H9 (cell line): ENCODE measurements around the gene SPEN. TPM values are rescaled to one million over a fixed set of nuclear protein-coding genes. Genes with fewer than 3 reads are reported as not detected.

Experiments used
- DNase-seq: peaks from one replicate; pipeline ENCODE4 v3.0.0-alpha.2; 2017
- H2AFZ ChIP-seq: one replicate; pipeline ENCODE4 v1.6.1; 2013; ENCODE audit warnings: mild to moderate bottlenecking, low read length, control low read depth, moderate library complexity
- H2AK5ac ChIP-seq: 2 replicates; pipeline ENCODE4 v1.6.1; 2013; ENCODE audit warnings: low read length, control low read depth, mixed read lengths; ENCODE audit not compliant: insufficient read length
- H2BK120ac ChIP-seq: one replicate; pipeline ENCODE4 v1.6.1; 2013; ENCODE audit warnings: low read depth, mild to moderate bottlenecking, low read length, control low read depth, inconsistent platforms; ENCODE audit not compliant: poor library complexity, severe bottlenecking
- H2BK12ac ChIP-seq: 2 replicates; pipeline ENCODE4 v1.6.1; 2013; ENCODE audit warnings: low read length, control low read depth, mixed read lengths, low read depth; ENCODE audit not compliant: insufficient read length
- H2BK15ac ChIP-seq: 2 replicates; pipeline ENCODE4 v1.6.1; 2013; ENCODE audit warnings: low read depth, low read length, control low read depth
- H2BK20ac ChIP-seq: one replicate; pipeline ENCODE4 v1.6.1; 2013; ENCODE audit warnings: low read depth, mild to moderate bottlenecking, low read length, control low read depth, inconsistent platforms; ENCODE audit not compliant: poor library complexity, severe bottlenecking
- H2BK5ac ChIP-seq: 2 replicates; pipeline ENCODE4 v1.6.1; 2013; ENCODE audit warnings: low read length, control low read depth, mixed read lengths; ENCODE audit not compliant: insufficient read length
- H3K14ac ChIP-seq: 2 replicates; pipeline ENCODE4 v1.6.1; 2013; ENCODE audit warnings: low read length, control low read depth; ENCODE audit not compliant: insufficient read depth
- H3K18ac ChIP-seq: 2 replicates; pipeline ENCODE4 v1.6.1; 2013; ENCODE audit warnings: low read depth, mild to moderate bottlenecking, mixed read lengths, low read length, control low read depth; ENCODE audit not compliant: insufficient read length
- H3K23ac ChIP-seq: 2 replicates; pipeline ENCODE4 v1.6.1; 2013; ENCODE audit warnings: low read length, control low read depth, mixed read lengths, low read depth; ENCODE audit not compliant: insufficient read length
- H3K23me2 ChIP-seq: 2 replicates; pipeline ENCODE4 v1.6.1; 2013; ENCODE audit warnings: low read depth, mild to moderate bottlenecking, mixed read lengths, low read length, control low read depth; ENCODE audit not compliant: insufficient read length, poor library complexity, severe bottlenecking
- H3K27ac ChIP-seq: 2 replicates; pipeline ENCODE4 v1.5.1; 2013; ENCODE audit warnings: low read length, control low read depth, mixed read lengths, low read depth; ENCODE audit not compliant: insufficient read length
- H3K27me3 ChIP-seq: 2 replicates; pipeline ENCODE4 v1.6.1; 2013; ENCODE audit warnings: low read length, control low read depth, inconsistent platforms; ENCODE audit not compliant: insufficient read depth
- H3K4ac ChIP-seq: 2 replicates; pipeline ENCODE4 v1.6.1; 2013; ENCODE audit warnings: low read depth, mild to moderate bottlenecking, control low read depth, inconsistent platforms, low read length, moderate library complexity
- H3K4me1 ChIP-seq: 2 replicates; pipeline ENCODE4 v1.6.1; 2013; ENCODE audit warnings: low read length, control low read depth, inconsistent platforms; ENCODE audit not compliant: insufficient read depth
- H3K4me2 ChIP-seq: 2 replicates; pipeline ENCODE4 v1.6.1; 2013; ENCODE audit warnings: low read length, control low read depth, mixed read lengths; ENCODE audit not compliant: insufficient read length, insufficient read depth
- H3K56ac ChIP-seq: 2 replicates; pipeline ENCODE4 v1.6.1; 2013; ENCODE audit warnings: low read depth, mild to moderate bottlenecking, mixed read lengths, low read length, control low read depth; ENCODE audit not compliant: insufficient read length
- H3K79me1 ChIP-seq: 2 replicates; pipeline ENCODE4 v1.6.1; 2013; ENCODE audit warnings: low read depth, mild to moderate bottlenecking, moderate library complexity, low read length, control low read depth, inconsistent platforms; ENCODE audit not compliant: insufficient read depth, poor library complexity, severe bottlenecking
- H3K79me2 ChIP-seq: 2 replicates; pipeline ENCODE4 v1.6.1; 2013; ENCODE audit warnings: low read length, control low read depth, inconsistent platforms; ENCODE audit not compliant: insufficient read depth
- H3K9ac ChIP-seq: 2 replicates; pipeline ENCODE4 v1.6.1; 2013; ENCODE audit warnings: low read length, control low read depth, mixed read lengths; ENCODE audit not compliant: insufficient read length; ENCODE audit errors: extremely low read depth
- H3K9me3 ChIP-seq: one replicate; pipeline ENCODE4 v1.6.1; 2013; ENCODE audit warnings: low read depth, low read length, inconsistent platforms; ENCODE audit not compliant: control insufficient read depth
- H3T11ph ChIP-seq: one replicate; pipeline ENCODE4 v1.6.1; 2013; ENCODE audit warnings: mild to moderate bottlenecking, low read length, control low read depth, inconsistent platforms
- H4K20me1 ChIP-seq: one replicate; pipeline ENCODE4 v1.6.1; 2013; ENCODE audit not compliant: control insufficient read depth, insufficient read length, insufficient read depth
- H4K5ac ChIP-seq: 2 replicates; pipeline ENCODE4 v1.6.1; 2013; ENCODE audit warnings: low read depth, mild to moderate bottlenecking, mixed read lengths, low read length, control low read depth; ENCODE audit not compliant: insufficient read length
- H4K8ac ChIP-seq: replicated peaks from 2 replicates; pipeline ENCODE4 v1.6.1; 2013; ENCODE audit warnings: low read length, control low read depth, mixed read lengths, low read depth; ENCODE audit not compliant: insufficient read length
- H4K91ac ChIP-seq: 2 replicates; pipeline ENCODE4 v1.6.1; 2013; ENCODE audit warnings: low read depth, mild to moderate bottlenecking, moderate library complexity, mixed read lengths, low read length, control low read depth; ENCODE audit not compliant: insufficient read length
- H3K27ac Mint-ChIP-seq, 3 experiments: 2 replicates in 2 of 3; 3 replicates in 1 of 3; pipeline ENCODE4 v1.8.0; 2020 to 2021; ENCODE audit warnings: mixed read lengths in 3 of 3, mild to moderate bottlenecking in 1 of 3, moderate library complexity in 1 of 3
- H3K27me3 Mint-ChIP-seq: 2 replicates; pipeline ENCODE4 v1.8.0; 2021; ENCODE audit warnings: low read depth, mild to moderate bottlenecking, moderate library complexity, mixed read lengths
- H3K36me3 Mint-ChIP-seq, 3 experiments: 2 replicates in 2 of 3; 3 replicates in 1 of 3; pipeline ENCODE4 v1.8.0; 2020 to 2021; ENCODE audit warnings: low read depth in 3 of 3, mixed read lengths in 3 of 3; ENCODE audit not compliant: insufficient read depth in 1 of 3
- H3K4me1 Mint-ChIP-seq, 2 experiments: 2 replicates each; pipeline ENCODE4 v1.8.0; 2020; ENCODE audit warnings: mixed read lengths in 2 of 2
- H3K4me3 Mint-ChIP-seq, 2 experiments: 2 replicates in 1 of 2; 3 replicates in 1 of 2; pipeline ENCODE4 v1.8.0; 2020 to 2021; ENCODE audit warnings: mild to moderate bottlenecking in 2 of 2, mixed read lengths in 2 of 2, moderate library complexity in 1 of 2
- H3K9me3 Mint-ChIP-seq, 2 experiments: 2 replicates in 1 of 2; 3 replicates in 1 of 2; pipeline ENCODE4 v1.8.0; 2020; ENCODE audit warnings: mild to moderate bottlenecking in 2 of 2, mixed read lengths in 2 of 2, moderate library complexity in 1 of 2
- whole genome bisulfite sequencing: extraction: QIAGEN DNeasy Blood & Tissue Kit; methylation state at CpG from one replicate; pipeline ENCODE4 v1.1.7; 2013; ENCODE audit warnings: missing lambda C conversion rate, low lambda C conversion rate, mixed read lengths; ENCODE audit not compliant: insufficient read length; ENCODE audit errors: extremely low coverage; 5-methylcytosine and 5-hydroxymethylcytosine counted together
- total RNA-seq: library from RNA; stranded (reverse); gene quantifications from 2 replicates; pipeline ENCODE4 v1.2.1, GENCODE V29; 2021
- TF ChIP-seq, protein P1 (sequence below): fragments of 200-600 bp; sonication (generic); conservative IDR thresholded peaks from 3 replicates; pipeline ENCODE4 v1.8.0; 2021; ENCODE audit warnings: antibody characterized with exemption, mild to moderate bottlenecking

Gene SPEN
- total RNA-seq, 1 experiment from 2014 or later: 59.6 TPM

DNA sequence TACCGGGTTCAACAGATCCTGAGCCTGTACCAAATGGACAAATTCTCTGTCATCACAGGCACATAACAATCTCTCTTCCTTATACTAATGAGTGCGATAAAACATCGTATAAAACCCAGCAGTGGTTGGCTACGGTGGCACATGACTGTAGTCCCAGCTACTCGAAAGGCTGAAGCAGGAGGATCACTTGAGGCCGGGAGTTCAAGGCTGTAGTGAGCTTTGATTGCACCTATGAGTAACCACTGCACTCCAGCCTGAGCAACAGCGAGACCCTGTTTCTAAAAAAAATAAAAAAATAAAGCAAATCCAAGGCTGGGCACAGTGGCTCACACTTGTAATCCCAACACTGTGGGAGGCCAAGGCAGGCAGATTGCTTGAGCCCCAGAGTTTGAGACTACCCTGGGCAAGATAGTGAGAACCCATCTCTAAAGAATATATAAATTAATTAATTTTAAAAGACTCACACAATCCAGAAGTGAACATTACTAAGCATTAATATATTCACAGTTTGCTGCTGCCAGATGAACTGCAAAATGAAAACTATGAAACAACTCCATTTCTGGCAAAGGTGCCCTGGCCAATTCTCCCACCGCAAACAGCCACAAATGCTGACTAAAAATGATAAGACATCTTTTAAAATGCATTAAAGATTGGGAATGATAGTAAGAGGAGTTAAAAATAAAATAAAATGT is 115.3 kb downstream of the SPEN start:
- Histone ChIP-seq H4K91ac (no peak overlapping the region), H3K79me2 (no peaks in the 10 kb centered on the region), H2BK20ac (no peak overlapping the region), H3K27me3 (no peaks in the 10 kb centered on the region), H4K20me1 (no peaks in the 10 kb centered on the region), H3K56ac (no peak overlapping the region), H3K14ac (no peak overlapping the region), H3K23ac (no peak overlapping the region), H3K9ac (no peak overlapping the region), H3K79me1 (no peaks in the 10 kb centered on the region), H3K18ac (no peak overlapping the region), H3K27ac (no peak overlapping the region), H2AK5ac (no peak overlapping the region), H2BK120ac (no peak overlapping the region), H3K4me1 (peaks cover 3% of the 10 kb centered on the region; the same call in 1 of the 2 replicates), H3K9me3 (no peaks in the 10 kb centered on the region), H4K8ac (no peak overlapping the region), H3K4me2 (no peak overlapping the region), H3T11ph (no peak overlapping the region), H3K23me2 (no peaks in the 10 kb centered on the region), H2BK12ac (no peak overlapping the region), H2BK15ac (no peak overlapping the region), H2AFZ (no peak overlapping the region), H3K4ac (no peak overlapping the region), H4K5ac (no peak overlapping the region), H2BK5ac (no peak overlapping the region)
- TF ChIP-seq, protein P1, sequence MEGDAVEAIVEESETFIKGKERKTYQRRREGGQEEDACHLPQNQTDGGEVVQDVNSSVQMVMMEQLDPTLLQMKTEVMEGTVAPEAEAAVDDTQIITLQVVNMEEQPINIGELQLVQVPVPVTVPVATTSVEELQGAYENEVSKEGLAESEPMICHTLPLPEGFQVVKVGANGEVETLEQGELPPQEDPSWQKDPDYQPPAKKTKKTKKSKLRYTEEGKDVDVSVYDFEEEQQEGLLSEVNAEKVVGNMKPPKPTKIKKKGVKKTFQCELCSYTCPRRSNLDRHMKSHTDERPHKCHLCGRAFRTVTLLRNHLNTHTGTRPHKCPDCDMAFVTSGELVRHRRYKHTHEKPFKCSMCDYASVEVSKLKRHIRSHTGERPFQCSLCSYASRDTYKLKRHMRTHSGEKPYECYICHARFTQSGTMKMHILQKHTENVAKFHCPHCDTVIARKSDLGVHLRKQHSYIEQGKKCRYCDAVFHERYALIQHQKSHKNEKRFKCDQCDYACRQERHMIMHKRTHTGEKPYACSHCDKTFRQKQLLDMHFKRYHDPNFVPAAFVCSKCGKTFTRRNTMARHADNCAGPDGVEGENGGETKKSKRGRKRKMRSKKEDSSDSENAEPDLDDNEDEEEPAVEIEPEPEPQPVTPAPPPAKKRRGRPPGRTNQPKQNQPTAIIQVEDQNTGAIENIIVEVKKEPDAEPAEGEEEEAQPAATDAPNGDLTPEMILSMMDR: no peak
- Mint-ChIP-seq H3K9me3 (no peaks in the 10 kb centered on the region), H3K27ac (no peak overlapping the region; a peak in 1 of 7 replicates), H3K36me3 (peaks cover 0 to 3% (median 0%) of the 10 kb centered on the region in 3 experiments; a peak in 3 of 7 replicates), H3K27me3 (peaks cover 33% of the 10 kb centered on the region), H3K4me1 (peaks cover 25% of the 10 kb centered on the region in 2 experiments), H3K4me3 (no peak overlapping the region)
- no CpG with 5 or more reads among the region's 8 CpGs for WGBS
- no peak for DNase-seq
